ENCODE data around the gene RBM28. TPM values are rescaled to one million over a fixed set of nuclear protein-coding genes. Genes with fewer than 3 reads are reported as not detected.

The RBM28 gene
- total and polyA plus RNA-seq, 8 donors, result 8.1 to 319 (median 25.9) TPM

GRCh38 chr7:128344431-128344774 lies 695 bp upstream of the RBM28 start:
- intact Hi-C loops (cut with DNase I; ENCODE audit: low total_unique reads), result no loop called here
- DNase-seq, result no peak
- Histone ChIP-seq H3K27me3 (no peaks in the 10 kb centered on the region), H3K27ac (no peak overlapping the region), H3K4me1 (peaks cover 18 to 32% (median 28%) of the 10 kb centered on the region in 4 donors), H3K9me3 (no peaks in the 10 kb centered on the region), H3K36me3 (peaks cover 0 to 10% (median 7%) of the 10 kb centered on the region in 4 donors), H3K4me3 (peak overlapping the region in 2 of 4 donors; percentile 63 to 84)
- WGBS, 5 donors, result 86 to 96% (median 89%) methylated on average over 5 of the region's 5 CpGs
- TF ChIP-seq CTCF (IDR thresholded peaks at IDR 0.05) (no peak), EP300 (IDR thresholded peaks at IDR 0.05) (no peak), POLR2AphosphoS5 (IDR thresholded peaks at IDR 0.05) (no peak), POLR2A (IDR thresholded peaks at IDR 0.05) (no peak)

- Histone ChIP-seq H3K27me3 (no peaks in the 10 kb centered on the region), H3K4me1 (peaks cover 18 to 31% (median 27%) of the 10 kb centered on the region in 4 donors), H3K27ac (no peak overlapping the region), H3K36me3 (peaks cover 20 to 37% (median 34%) of the 10 kb centered on the region in 4 donors), H3K9me3 (no peaks in the 10 kb centered on the region), H3K4me3 (peak overlapping the region in 1 of 4 donors; percentile 84)
- 85 to 91% (median 88%) methylated on average over 6 of the region's 6 CpGs for WGBS, 5 donors
- intact Hi-C loops (cut with DNase I; ENCODE audit: low total_unique reads), result no loop called here
- no peak for DNase-seq
- TF ChIP-seq POLR2AphosphoS5 (IDR thresholded peaks at IDR 0.05) (no peak), POLR2A (IDR thresholded peaks at IDR 0.05) (no peak), CTCF (IDR thresholded peaks at IDR 0.05) (no peak), EP300 (IDR thresholded peaks at IDR 0.05) (no peak)
These were observed 2.0 kb downstream of the RBM28 start for GRCh38 chr7:128341733-128342132.

GRCh38 chr7:128335730-128336129 lies 8.0 kb downstream of the RBM28 start:
- no peaks in the 10 kb centered on the region for H3K27me3 ChIP-seq
- DNase-seq, result no peak
- no peak for TF ChIP-seq POLR2A (IDR thresholded peaks at IDR 0.05)
- TF ChIP-seq CTCF (IDR thresholded peaks at IDR 0.05), result no peak
- TF ChIP-seq EP300 (IDR thresholded peaks at IDR 0.05), result no peak
- no peak for TF ChIP-seq POLR2AphosphoS5 (IDR thresholded peaks at IDR 0.05)
- peaks cover 67 to 97% (median 92%) of the 10 kb centered on the region in 4 donors for H3K36me3 ChIP-seq
- H3K9me3 ChIP-seq, result no peaks in the 10 kb centered on the region
- H3K4me3 ChIP-seq, result no peak overlapping the region
- intact Hi-C loops (cut with DNase I; ENCODE audit: low total_unique reads), result no loop called here
- no peak overlapping the region for H3K27ac ChIP-seq
- 88 to 97% (median 94%) methylated on average over 3 of the region's 3 CpGs for WGBS, 5 donors
- H3K4me1 ChIP-seq, result peaks cover 0 to 7% (median under 1%) of the 10 kb centered on the region in 4 donors

- peaks cover 0 to 5% (median 0%) of the 10 kb centered on the region in 4 donors for H3K4me1 ChIP-seq
- no peaks in the 10 kb centered on the region for H3K27me3 ChIP-seq
- H3K9me3 ChIP-seq, result no peaks in the 10 kb centered on the region
- TF ChIP-seq POLR2AphosphoS5 (IDR thresholded peaks at IDR 0.05) (no peak), POLR2A (IDR thresholded peaks at IDR 0.05) (no peak), CTCF (IDR thresholded peaks at IDR 0.05) (no peak), EP300 (IDR thresholded peaks at IDR 0.05) (no peak)
- intact Hi-C loops (cut with DNase I; ENCODE audit: low total_unique reads), result no loop called here
- no peak for DNase-seq
- H3K4me3 ChIP-seq, result no peak overlapping the region
- H3K27ac ChIP-seq, result no peak overlapping the region
- H3K36me3 ChIP-seq, result peaks cover 32 to 100% (median 98%) of the 10 kb centered on the region in 4 donors
- 89 to 97% (median 93%) methylated on average over 4 to 9 of the region's 9 CpGs for WGBS, 5 donors
These were observed 19.4 kb downstream of the RBM28 start for GRCh38 chr7:128324368-128324680.
